IPS-NIHi7 (cell line): ENCODE measurements around the gene EYS.
"Not testable (repeated sequence)": the region's sequence is repeated elsewhere in the genome, so short reads cannot be mapped to it uniquely, and the experiment has no call there.

ENCODE experiments used
- DNase-seq: peaks from one replicate; pipeline ENCODE4 v3.0.0; 2012; ENCODE audit warnings: mixed read lengths; ENCODE audit errors: extremely low spot score

The EYS gene

GRCh38 chr6:63740709-63741108, 1966.3 kb downstream of the EYS start:
- DNase-seq, result no peak

- no peak for DNase-seq
Measured at GRCh38 chr6:63739094-63739687, 1967.8 kb downstream of the EYS start.

- not testable (repeated sequence) for DNase-seq
Measured at GRCh38 chr6:63738190-63738589, 1968.8 kb downstream of the EYS start.

GRCh38 chr6:63734923-63735322, 1972.1 kb downstream of the EYS start:
- DNase-seq, result no peak

GRCh38 chr6:63732336-63732735, 1974.7 kb downstream of the EYS start:
- no peak for DNase-seq

- no peak for DNase-seq
Measured at GRCh38 chr6:63731930-63732329, 1975.1 kb downstream of the EYS start.

GRCh38 chr6:63730311-63730710, 1976.7 kb downstream of the EYS start:
- no peak for DNase-seq

- no peak for DNase-seq
Measured at GRCh38 chr6:63724721-63725120, 1982.3 kb downstream of the EYS start.

GRCh38 chr6:63721181-63721580, 1985.8 kb downstream of the EYS start:
- DNase-seq, result no peak

- DNase-seq, result no peak
Measured at GRCh38 chr6:63716169-63716568, 1990.9 kb downstream of the EYS start.

GRCh38 chr6:63714091-63714490, 1992.9 kb downstream of the EYS start:
- no peak for DNase-seq

- DNase-seq, result no peak
Measured at GRCh38 chr6:63713332-63713731, 1993.7 kb downstream of the EYS start.

GRCh38 chr6:63709148-63709547, 1997.9 kb downstream of the EYS start:
- no peak for DNase-seq

GRCh38 chr6:63708631-63709030, 1998.4 kb downstream of the EYS start:
- DNase-seq, result no peak

GRCh38 chr6:63706630-63707029, 2000.4 kb downstream of the EYS start:
- DNase-seq, result no peak

GRCh38 chr6:63705707-63706106, 2001.3 kb downstream of the EYS start:
- DNase-seq, result no peak

- no peak for DNase-seq
Measured at GRCh38 chr6:63690221-63690620, 2016.8 kb downstream of the EYS start.

- no peak for DNase-seq
Measured at GRCh38 chr6:63689421-63689820, 2017.6 kb downstream of the EYS start.

GRCh38 chr6:63685446-63686379, 2021.3 kb downstream of the EYS start:
- no peak for DNase-seq

GRCh38 chr6:63683071-63683603, 2023.9 kb downstream of the EYS start:
- no peak for DNase-seq

- no peak for DNase-seq
Measured at GRCh38 chr6:63677282-63677681, 2029.7 kb downstream of the EYS start.

GRCh38 chr6:63676412-63677114, 2030.5 kb downstream of the EYS start:
- no peak for DNase-seq
